ENCODE measurements around the gene WDR53.

GRCh38 chr3:196546537-196546936, 21.8 kb downstream of the WDR53 start:
- TF ChIP-seq, protein P1, sequence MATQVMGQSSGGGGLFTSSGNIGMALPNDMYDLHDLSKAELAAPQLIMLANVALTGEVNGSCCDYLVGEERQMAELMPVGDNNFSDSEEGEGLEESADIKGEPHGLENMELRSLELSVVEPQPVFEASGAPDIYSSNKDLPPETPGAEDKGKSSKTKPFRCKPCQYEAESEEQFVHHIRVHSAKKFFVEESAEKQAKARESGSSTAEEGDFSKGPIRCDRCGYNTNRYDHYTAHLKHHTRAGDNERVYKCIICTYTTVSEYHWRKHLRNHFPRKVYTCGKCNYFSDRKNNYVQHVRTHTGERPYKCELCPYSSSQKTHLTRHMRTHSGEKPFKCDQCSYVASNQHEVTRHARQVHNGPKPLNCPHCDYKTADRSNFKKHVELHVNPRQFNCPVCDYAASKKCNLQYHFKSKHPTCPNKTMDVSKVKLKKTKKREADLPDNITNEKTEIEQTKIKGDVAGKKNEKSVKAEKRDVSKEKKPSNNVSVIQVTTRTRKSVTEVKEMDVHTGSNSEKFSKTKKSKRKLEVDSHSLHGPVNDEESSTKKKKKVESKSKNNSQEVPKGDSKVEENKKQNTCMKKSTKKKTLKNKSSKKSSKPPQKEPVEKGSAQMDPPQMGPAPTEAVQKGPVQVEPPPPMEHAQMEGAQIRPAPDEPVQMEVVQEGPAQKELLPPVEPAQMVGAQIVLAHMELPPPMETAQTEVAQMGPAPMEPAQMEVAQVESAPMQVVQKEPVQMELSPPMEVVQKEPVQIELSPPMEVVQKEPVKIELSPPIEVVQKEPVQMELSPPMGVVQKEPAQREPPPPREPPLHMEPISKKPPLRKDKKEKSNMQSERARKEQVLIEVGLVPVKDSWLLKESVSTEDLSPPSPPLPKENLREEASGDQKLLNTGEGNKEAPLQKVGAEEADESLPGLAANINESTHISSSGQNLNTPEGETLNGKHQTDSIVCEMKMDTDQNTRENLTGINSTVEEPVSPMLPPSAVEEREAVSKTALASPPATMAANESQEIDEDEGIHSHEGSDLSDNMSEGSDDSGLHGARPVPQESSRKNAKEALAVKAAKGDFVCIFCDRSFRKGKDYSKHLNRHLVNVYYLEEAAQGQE (IDR thresholded peaks at IDR 0.05; ENCODE audit: insufficient replicate concordance, low read depth) = no peak
- TF ChIP-seq, protein P2, sequence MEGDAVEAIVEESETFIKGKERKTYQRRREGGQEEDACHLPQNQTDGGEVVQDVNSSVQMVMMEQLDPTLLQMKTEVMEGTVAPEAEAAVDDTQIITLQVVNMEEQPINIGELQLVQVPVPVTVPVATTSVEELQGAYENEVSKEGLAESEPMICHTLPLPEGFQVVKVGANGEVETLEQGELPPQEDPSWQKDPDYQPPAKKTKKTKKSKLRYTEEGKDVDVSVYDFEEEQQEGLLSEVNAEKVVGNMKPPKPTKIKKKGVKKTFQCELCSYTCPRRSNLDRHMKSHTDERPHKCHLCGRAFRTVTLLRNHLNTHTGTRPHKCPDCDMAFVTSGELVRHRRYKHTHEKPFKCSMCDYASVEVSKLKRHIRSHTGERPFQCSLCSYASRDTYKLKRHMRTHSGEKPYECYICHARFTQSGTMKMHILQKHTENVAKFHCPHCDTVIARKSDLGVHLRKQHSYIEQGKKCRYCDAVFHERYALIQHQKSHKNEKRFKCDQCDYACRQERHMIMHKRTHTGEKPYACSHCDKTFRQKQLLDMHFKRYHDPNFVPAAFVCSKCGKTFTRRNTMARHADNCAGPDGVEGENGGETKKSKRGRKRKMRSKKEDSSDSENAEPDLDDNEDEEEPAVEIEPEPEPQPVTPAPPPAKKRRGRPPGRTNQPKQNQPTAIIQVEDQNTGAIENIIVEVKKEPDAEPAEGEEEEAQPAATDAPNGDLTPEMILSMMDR (IDR thresholded peaks at IDR 0.05; ENCODE audit: insufficient read depth, low read length) = no peak
- TF ChIP-seq SPI1 (IDR thresholded peaks at IDR 0.05; ENCODE audit: borderline replicate concordance, low read depth) = no peak
